Heart left ventricle (tissue), 13 donors: ENCODE data around the gene EPHA6.

Source experiments
- POLR2A ChIP-seq, 2 donors: fragments of 450-650 bp; IDR thresholded peaks; one replicate each; pipeline ENCODE4 v1.6.1; 2017; ENCODE audit warnings: antibody characterized with exemption in 2 of 2, mild to moderate bottlenecking in 2 of 2, moderate library complexity in 2 of 2
- TF ChIP-seq, protein P1 (sequence below), 12 donors: fragments of 200-600 bp; sonication (generic) in 4 of 12; IDR thresholded peaks; one replicate each; pipeline versions ENCODE4 v1.5.0 to v1.8.0; 2018 to 2022; ENCODE audit warnings: antibody characterized with exemption in 12 of 12, mild to moderate bottlenecking in 5 of 12
- donor health status: ischemic (EF 13 %, LVEDD 7.1; RV severe dilation, severe dysfunction).
- donor health status: DM: no; HTN: yes; CAD: no.
- donor health status: DM: no; HTN: no; CAD: no.
- donor health status: ischemic (EF 25% LVEDD 6.9; RV normal size, moderate dysfunction).
- donor health status: ischemic (EF 25% LVEDD 5.7; RV mildly dilated, moderate dysfunction).
- donor health status: ischemic (EF 35%, LVEDD 5.7; RV mildly dilated, moderate dysfunction).
- donor health status: nonischemic (EF 11% LVEDD 7.7; RV severe dilation, severe dysfunction).
- donor health status: DM: yes; HTN: yes; CAD: no.
- donor health status: PGD.
- donor health status: ischemic (EF 29% LVEDD 5.4; RV normal size, mild dysfunction).
- donor health status: nonischemic (EF 23%, LVEDD 6.1; RV moderate dilation, normal function).

DNA sequence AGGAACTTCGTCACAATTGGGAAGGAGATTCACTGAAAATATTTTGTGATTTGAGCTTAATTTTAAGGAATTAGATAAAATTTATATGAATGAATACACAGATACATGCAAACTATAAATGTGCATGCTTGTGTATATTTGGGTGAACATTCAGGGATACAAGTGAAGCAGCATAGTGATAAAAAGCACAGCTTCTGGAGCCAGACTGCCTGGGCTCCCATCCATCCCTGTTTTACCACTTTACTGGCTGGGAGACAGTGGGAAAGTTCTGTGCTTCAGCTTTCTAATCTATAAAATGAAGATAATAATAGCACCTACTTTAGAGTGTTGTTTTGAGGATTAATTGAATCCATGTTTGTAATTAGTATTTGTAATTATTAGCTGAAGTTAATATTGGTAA is 8.1 kb upstream of the EPHA6 start:
- TF ChIP-seq POLR2A (IDR thresholded peaks at IDR 0.05) = no peak
- TF ChIP-seq, protein P1, sequence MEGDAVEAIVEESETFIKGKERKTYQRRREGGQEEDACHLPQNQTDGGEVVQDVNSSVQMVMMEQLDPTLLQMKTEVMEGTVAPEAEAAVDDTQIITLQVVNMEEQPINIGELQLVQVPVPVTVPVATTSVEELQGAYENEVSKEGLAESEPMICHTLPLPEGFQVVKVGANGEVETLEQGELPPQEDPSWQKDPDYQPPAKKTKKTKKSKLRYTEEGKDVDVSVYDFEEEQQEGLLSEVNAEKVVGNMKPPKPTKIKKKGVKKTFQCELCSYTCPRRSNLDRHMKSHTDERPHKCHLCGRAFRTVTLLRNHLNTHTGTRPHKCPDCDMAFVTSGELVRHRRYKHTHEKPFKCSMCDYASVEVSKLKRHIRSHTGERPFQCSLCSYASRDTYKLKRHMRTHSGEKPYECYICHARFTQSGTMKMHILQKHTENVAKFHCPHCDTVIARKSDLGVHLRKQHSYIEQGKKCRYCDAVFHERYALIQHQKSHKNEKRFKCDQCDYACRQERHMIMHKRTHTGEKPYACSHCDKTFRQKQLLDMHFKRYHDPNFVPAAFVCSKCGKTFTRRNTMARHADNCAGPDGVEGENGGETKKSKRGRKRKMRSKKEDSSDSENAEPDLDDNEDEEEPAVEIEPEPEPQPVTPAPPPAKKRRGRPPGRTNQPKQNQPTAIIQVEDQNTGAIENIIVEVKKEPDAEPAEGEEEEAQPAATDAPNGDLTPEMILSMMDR (IDR thresholded peaks at IDR 0.05) = no peak
